Measurements from ENCODE around the gene SPTSSA.
"Not testable (repeated sequence)": the region's sequence is repeated elsewhere in the genome, so short reads cannot be mapped to it uniquely, and the experiment has no call there.

Gene SPTSSA

DNA sequence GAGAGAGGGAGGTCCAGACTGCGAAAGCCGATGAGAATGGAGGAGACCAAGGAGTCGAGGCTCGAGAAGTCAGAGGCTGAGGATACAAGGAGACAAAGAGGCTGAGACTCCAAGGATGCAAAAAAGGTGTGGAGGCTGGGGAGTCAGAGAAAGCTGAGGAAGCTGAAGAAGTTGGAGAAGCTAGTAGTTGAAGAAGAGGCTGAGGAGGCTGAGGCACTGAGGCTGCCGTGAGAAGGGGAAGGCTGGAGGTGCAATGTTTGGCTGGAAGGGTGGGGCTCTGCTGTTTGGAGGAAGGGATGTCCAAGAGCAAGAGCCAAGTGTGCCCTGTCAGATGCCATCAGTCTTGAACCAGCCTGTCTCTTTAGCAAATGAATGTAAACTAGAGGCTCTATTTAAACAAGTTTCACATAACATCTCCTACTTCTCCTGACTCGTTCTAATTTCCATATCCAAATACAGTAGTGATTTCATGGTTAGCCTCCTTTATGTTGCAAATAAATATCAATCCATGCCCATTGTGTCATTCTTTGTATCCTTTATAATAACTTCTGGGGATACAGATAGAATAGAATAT lies 10.8 kb upstream of the SPTSSA start:
- DNase-seq (ENCODE audit: low read depth, low spot score): no peak

DNA sequence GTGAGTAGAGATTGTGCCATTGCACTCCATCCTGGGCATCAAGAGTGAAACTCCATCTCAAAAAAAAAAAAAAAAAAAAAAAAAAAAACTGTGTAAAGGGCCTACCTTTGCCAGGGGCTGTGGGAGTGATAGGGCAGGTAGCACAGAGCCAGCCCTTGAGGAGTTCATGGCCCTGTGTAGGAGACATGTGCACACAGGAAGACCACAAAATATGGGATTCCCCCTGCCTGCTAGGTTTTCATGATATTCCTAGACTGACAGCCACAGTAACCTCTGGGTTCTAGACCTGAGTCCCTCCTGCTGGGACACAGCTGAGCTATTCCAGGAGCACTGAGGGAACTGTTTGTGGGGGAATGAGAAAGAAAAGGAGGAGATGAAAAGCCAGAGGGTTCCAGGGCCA lies 8.3 kb upstream of the SPTSSA start:
- DNase-seq (ENCODE audit: low read depth, low spot score): no peak

DNA sequence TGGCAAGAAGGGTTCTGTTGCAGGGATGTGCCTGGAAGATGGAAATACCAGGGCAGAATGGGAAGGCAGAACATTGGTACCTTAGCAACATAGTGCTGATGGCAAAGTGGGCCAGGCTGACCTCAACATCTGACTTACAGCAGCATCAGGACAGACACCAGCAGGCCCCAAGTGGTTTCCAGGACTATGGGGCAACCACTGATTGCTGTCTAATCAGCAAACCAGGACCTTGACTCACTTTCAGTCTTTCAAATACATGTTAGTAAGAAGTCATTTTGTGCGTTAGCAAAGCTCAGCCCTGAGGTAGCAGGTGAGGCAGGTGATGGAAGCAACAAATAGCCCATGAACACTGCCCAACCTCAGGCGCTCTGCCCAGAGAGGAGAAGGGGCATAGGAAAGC lies 4.7 kb upstream of the SPTSSA start:
- no peak for DNase-seq (ENCODE audit: low read depth, low spot score)

DNA sequence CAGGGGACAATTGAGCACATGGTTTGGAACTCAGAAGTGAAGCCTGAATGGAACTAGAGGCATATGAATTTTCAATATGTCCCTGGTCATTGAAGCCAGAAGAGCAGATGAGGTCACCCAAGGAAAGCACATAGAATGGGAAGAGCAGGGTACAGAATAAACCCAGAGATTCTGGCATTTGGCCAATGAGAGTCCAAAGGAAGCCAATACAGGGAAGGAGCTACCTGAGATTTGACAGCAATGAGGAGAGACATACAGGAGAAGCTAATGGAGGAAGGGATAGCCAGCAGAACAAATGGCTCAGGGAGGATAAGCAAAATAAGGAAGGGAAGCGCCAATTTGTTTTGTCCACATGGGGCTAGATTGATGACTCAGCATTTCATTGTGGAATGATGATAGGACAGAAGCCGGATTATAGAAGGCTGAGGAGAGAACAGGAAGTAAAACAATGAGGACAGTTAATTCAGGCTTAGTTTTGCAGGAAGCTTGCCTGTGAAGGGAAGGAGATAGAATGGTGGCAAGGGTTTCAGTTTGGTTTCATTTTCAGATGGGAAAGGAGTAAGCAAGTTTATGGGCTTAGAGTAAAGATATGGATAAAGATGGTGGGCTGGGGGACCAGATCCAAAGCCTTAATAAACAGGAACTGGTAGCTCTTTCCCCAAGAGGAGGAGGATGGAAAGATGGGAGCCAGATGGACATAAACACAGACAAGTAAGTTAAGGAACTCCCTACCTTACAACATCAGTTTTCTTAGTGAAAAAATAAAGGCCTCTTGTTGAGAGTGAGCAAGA lies 3.2 kb upstream of the SPTSSA start:
- DNase-seq (ENCODE audit: low read depth, low spot score): no peak

DNA sequence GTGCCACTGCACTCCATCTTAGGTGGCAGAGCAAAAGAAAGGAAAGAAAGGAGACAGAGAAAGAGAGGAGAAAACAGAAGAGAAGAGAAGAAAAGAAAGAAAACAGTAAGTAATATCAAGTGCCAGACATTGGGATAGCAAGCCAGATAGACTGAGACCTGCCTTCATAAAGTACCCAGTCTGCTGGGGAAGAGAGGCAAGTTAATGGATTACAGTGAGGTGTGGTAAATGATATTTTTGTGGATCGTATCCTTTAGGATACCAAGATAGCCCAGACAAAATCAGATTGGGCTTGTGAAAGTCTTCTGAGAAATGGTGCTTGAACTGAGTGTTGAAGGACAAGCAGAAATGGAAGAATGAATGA lies 1.5 kb upstream of the SPTSSA start:
- no peak for DNase-seq (ENCODE audit: low read depth, low spot score)

DNA sequence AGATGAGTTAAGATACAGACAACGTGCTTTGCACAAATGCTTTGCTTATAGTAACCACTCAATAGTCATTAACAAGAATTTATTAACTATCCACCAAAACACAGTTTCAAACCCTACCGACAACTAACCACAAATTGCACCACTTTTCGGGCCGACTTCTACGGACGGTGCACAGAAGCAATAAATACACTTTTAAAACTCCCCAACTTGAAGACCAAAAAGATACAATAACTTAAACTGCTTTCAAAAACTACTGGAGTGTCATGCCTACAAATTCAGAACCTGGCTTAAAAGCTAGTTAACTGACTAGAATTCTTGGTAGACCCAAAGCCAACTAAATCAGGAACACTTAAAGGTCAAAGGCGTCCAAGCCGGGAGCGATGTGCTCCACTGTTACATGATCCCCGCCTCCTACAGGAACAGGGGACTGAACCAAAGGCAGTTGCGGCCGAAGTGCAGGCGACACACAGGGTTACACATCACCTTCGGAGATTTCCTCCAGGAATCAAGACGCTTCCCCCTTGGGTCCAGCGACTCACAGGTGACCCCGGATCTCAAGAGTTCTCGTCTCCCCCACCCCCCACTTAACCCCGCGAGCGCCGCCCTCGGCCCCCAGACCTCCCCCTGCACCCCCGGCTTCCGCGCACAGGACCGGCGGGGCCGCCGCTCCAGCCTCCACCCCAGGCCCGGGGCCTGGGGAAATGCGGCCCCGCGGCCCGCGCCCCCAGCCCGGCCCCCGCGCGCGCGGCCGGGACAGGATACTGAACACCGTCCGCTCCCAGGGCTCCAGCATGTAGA lies 507 bp downstream of the SPTSSA start:
- no peak for DNase-seq (ENCODE audit: low read depth, low spot score)

DNA sequence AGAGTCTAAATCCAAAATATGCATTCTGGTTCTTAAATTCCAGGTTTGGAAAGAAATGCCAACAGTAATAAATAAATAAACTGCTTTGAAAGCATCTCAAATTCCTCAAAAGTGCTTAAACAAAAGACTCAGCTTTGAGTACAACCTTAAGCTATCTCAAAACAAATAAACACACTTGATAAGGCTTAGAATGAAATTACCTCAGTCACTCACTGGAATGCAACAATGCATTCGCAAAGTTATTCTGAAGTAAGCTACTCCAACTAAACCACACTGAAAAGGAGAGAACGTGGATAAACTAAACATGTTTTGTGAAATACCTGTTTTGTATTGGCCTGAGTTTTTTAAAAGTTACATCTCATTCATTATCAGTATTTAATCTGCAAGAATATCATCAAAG lies 1.2 kb downstream of the SPTSSA start:
- no peak for DNase-seq (ENCODE audit: low read depth, low spot score)

DNA sequence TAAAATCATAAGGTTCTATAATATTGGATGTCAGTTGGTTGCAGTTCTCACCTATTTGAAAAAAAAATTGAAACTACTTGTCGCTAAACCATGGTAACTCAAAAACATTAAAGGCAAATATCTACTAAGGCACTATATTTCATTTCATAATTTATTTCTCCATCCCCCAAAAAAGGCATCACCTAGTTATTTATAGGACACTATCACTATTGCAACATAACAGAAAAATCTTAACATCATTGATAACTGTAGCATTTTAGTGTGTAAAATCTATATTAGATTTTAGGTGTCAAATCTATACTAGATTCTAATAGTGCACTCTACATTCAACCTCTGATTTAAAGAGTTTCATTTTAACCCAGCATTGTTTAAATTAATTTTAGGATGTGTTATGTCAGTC lies 1.7 kb downstream of the SPTSSA start:
- DNase-seq (ENCODE audit: low read depth, low spot score): no peak

DNA sequence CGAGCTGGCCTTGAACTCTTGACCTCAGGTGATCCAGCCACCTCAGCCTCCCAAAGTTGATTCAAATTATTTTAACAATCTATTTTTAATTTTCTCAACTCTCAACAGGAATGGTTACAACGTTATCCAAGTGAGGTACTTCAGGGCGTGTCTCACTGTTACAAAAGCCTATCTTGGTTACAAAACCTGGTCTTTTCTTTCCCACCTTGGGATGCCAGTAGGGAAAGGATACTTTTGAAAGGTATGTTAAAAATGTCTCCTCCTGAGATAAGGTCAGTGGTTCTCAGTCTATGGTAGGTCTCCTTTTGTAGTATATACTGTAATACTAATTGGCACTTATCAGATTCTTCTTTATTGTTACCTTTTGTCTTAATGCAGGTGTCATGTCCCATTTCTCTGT lies 4.9 kb downstream of the SPTSSA start:
- no peak for DNase-seq (ENCODE audit: low read depth, low spot score)

DNA sequence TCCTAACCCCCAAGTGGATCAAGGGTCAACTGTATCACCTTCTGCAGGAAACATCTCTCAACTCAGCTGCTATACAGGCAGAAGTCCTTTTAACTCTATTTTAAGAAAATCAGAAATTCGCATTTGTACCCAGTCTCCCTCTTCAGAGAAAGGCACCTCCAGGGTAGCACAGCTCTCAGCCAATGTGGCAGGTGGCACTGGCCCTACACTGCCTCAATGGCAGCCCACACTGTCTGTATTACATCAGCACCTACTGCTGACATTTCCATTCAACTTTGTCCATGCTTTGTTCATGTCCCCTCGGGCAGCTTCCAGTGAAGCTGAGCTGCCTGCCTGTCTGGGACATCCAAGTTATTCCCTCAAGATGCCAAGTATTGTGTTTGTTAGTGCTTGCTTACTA lies 8.8 kb downstream of the SPTSSA start:
- DNase-seq (ENCODE audit: low read depth, low spot score): no peak

DNA sequence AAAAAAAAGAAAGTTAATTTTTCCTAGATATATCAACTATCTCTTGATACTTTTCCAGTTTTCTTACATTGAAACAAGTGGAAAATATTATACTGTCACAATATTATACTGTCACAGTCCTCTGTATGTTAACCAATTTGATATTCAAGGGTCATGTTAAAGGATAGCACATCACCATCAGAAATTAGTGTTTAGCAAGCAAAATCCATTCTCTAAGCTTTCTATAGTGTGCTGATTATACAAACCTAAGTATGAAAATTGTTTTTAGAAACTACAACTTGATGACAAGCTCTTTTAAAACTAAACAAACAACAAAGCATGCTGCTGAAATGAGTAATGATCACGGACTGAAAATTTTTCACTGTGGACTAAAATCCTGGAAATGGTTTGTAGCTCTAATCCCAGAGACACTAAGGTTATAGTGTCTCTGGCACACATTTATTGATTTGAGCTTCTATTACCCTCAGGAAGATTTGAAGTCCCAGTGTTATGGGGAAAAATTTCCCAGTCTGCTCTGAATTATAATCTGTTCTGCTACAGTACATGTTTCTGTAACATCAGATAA lies 9.7 kb downstream of the SPTSSA start:
- DNase-seq (ENCODE audit: low read depth, low spot score): no peak

DNA sequence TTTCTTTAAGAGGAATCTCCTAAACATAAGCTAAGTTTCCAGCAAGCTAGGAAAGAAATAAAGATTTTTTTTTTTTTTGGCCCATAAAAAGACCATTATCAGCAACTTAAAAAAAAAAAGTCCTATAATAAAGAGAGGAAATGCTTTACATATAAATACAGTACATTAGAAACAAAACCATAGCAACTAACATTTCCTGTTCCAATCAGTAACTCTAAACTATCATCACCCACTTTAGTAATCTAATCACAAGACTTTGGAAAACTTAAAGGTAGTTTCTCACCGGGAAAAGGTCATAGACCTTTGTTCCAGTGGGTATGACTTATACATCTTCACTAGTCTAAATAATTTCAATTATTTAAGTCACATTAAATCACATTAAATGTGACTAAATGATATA lies 11.1 kb downstream of the SPTSSA start:
- no peak for DNase-seq (ENCODE audit: low read depth, low spot score)

DNA sequence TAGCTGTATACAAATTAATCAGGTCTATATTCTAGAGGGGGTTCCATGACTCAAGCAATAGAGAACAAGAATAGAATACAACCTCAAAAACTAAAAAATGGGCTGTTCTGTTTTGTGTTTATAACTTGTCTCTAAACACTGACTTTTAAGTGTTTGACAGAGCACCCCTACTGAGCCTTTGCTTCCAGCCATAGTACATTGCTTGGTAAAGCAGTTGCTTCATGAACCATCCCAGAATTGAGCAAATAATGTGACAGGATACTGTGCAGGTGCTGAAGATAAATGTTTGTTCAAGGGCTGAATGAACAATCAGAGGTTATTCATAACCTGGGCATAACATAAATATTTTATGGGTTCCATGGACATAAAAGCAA lies 11.5 kb downstream of the SPTSSA start:
- DNase-seq (ENCODE audit: low read depth, low spot score): no peak

DNA sequence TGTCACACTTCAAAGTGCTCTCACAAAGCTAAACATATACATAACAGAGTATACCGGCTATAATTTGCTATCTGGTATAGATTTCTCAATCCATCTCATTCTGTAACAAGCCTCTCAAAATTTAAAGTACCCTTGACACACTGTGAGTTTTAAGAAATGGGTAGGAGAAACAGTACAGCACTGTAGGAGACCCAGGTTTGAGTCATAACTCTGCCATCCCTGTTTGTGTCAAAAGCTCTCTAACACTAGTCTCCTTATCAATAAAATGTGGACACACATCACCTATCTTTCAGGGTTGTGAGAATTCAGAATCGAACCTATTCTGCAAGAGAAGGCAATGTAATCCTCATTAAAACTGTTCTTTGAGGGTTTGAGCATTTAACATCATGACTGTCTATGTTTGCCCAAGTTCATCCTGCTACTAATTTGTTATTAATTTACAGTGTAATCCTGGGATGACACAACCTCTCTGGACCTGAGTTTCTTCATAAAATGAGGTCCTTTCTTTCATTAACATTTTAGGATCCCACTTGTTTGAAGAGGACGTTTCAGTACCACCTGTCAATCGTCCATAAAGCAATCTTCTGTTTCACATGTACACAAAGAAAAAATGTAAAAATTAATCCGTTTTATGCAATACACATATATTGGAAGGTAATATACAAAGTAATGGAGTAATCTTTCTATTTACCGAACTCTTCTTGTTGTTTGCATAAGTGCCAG lies 12.1 kb downstream of the SPTSSA start:
- no peak for DNase-seq (ENCODE audit: low read depth, low spot score)

DNA sequence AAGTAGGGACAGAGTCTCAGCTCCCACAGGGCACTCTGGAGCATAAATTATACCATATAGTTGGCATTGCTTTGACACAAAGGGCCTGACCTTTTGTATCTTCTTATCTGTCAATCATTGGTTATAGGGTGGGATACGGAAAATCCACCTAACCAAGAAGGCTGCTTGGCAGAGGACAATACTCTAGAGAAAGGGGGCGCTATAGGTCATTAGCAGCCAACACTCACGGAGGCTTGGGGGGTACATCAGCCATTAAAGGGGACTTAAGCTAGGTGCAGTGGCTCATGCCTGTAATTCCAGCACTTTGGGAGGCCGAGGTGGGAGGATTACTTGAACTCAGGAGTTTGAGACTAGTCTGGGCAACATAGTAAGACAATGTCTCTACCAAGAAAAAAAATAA lies 22.9 kb downstream of the SPTSSA start:
- DNase-seq (ENCODE audit: low read depth, low spot score): no peak

DNA sequence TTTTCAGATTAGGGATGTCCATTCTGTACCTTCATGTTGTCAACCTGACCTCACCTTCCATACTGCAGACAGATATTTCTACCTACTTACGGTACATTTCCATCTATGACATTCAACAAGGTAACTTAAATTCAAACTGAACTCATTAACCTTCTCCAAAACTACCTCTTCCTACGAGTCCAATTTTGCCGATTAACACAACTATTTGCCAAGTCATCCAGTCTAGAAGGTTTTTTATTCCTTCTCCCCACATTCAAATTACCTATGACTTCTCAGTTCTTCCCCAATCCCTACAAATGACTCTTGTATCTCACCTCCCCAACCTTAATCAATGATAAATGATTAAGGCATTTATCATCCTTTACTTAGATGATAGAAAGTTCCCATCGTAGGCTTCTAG lies 23.6 kb downstream of the SPTSSA start:
- no peak for DNase-seq (ENCODE audit: low read depth, low spot score)

DNA sequence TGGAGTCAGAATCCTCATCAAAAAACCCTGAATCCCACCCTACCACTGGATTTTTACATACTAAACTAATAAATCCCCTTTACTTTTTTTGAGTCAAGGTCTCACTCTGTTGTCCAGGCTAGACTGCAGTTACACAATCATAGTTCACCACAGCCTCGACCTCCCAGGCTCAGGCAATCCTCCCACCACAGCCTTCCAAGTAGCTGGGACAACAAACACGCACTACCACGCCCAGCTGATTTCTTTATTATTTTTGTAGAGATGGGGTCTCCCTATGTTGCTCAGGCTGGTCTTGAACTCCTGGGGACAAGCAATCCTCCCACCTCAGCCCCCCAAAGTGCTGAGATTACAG lies 24.3 kb downstream of the SPTSSA start:
- no peak for DNase-seq (ENCODE audit: low read depth, low spot score)

DNA sequence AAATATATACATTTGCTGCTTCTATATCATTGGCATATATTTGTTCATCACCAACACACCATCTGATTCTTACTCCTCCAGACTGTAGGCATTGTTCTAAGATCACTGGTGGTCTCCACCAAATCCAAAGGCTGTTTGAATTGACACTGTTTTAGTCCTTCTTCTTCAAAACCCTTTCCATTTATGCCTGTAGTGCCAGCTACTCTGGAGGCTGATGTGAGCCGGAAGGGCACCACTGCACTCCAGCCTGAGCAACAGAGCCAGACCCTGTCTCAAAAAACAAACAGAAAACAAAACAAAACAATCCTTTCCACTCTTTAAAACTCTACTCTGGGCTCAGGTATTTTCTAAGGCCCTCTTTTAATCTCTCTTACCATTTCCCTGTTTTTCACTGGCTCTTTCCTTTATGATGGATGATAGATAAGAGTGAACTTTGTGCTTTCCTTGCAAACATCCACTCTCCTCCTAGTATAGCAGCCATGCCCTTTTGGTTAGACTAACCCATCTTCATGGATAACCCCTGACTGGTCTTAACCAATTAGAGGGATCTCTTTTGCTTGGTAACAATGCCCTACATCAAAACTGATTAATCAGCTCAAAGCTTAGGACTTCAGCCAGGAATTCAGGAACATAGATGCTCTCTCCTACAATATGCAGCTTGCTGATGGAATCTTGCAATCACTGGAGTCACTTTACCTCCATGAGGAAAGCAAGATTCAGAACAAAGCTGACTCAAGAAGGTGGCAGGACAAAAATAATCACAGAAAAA lies 24.9 kb downstream of the SPTSSA start:
- no peak for DNase-seq (ENCODE audit: low read depth, low spot score)

DNA sequence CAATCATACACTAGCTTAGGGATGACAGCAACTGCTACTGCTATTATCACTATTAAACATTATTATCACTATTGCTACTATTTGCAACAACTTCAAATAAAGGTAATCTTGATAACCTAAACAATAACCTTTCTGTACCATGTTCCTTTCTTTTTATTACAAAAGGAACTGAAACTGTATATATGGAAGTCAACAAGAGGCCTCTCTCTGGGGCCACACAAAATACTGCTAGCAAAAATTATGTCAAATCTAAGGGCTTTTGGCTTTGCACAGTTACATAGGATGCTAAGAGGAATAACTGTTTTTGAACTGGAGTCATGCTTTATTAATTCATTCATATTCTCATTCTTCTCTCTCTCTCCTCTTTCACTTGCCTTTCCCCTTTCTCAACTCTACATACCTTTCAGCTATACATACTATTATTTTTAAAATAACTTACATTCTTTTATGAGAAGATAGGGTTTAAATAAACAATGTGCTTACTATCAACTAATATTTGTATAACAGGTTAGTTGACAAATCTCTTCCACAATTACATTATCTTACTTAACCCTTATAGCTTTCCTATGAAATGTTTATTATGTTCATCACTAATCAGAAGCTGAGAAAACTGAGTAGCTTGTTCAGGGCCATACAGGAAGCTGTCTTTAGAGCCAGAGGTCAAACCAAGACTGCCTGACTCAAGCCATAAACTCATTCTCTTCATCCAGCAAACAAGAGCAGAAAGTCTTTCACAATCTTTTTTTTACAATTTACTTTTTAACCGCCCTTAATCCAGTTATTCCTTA lies 25.7 kb downstream of the SPTSSA start:
- DNase-seq (ENCODE audit: low read depth, low spot score): no peak

DNA sequence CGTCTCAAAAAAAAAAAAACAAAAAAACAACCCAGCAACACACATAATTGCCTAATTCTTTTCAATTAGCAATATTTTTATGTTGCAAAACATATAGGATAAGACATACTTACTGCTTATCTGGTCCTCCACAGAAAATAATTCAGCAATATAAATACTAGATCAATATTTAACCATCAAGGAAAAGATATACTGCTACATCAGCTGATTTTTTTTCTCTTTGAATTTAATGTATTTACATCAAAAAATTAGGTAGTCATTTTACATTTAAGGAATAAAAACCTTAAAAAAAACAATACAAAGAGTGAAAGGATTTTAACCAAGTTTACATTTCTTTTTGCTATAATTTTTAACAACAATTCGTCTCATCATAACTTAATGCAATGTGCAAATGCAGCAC lies 28.1 kb downstream of the SPTSSA start:
- no peak for DNase-seq (ENCODE audit: low read depth, low spot score)

DNA sequence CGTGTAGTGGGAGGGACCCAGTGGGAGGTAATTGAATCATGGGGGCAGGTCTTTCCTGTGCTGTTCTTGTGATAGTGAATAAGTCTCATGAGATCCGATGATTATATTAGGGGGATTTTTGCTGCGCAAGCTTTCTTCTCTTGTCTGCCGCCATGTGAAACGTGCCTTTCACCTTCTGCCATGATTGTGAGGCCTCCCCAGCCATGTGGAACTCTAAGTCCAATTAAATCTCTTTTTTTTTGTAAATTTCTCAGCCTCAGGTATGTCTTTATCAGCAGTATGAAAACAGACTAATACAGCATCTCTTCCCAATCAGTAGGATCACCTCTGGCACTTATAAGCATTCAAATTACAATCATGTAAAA lies 34.0 kb downstream of the SPTSSA start:
- not testable (repeated sequence) for DNase-seq (ENCODE audit: low read depth, low spot score)

Measured in smooth muscle cell of the brain vasculature (primary cell).